ENCODE results near the gene PDE6G. TPM values are rescaled to one million over a fixed set of nuclear protein-coding genes. Genes with fewer than 3 reads are reported as not detected.
"Not testable (repeated sequence)": the region's sequence is repeated elsewhere in the genome, so short reads cannot be mapped to it uniquely, and the experiment has no call there.

Gene PDE6G
- total RNA-seq, 2 experiments from 2014 or later, result 19.8 to 24.7 TPM

GRCh38 chr17:81635973-81636504 lies 20.3 kb downstream of the PDE6G start:
- ChIA-PET POLR2A (interaction anchor here (0.6 kb wide), 1 partner anchor 21 kb away, joined by 5 read pairs; no protein-coding TSS in a partner anchor), CTCF (no interaction called here)
- H3K27me3 Mint-ChIP-seq, result no peaks in the 10 kb centered on the region
- H3K27ac Mint-ChIP-seq, result peak overlapping the region; percentile 88
- H3K4me3 Mint-ChIP-seq, result peak overlapping the region; percentile 98
- H3K9me3 Mint-ChIP-seq, result no peaks in the 10 kb centered on the region
- H3K4me1 Mint-ChIP-seq, result peaks cover 30% of the 10 kb centered on the region
- H3K36me3 Mint-ChIP-seq (ENCODE audit: low read depth), result peaks cover 6% of the 10 kb centered on the region
- no peak for DNase-seq

- Mint-ChIP-seq H3K36me3 (ENCODE audit: low read depth) (peaks cover 6% of the 10 kb centered on the region), H3K4me3 (peak overlapping the region; percentile 98), H3K4me1 (peaks cover 30% of the 10 kb centered on the region), H3K27ac (peak overlapping the region; percentile 88), H3K27me3 (no peaks in the 10 kb centered on the region), H3K9me3 (no peaks in the 10 kb centered on the region)
- CTCF ChIA-PET, result no interaction called here
- DNase-seq, result no peak
- POLR2A ChIA-PET, result no interaction called here
Observed at GRCh38 chr17:81635431-81635830, 20.9 kb downstream of the PDE6G start.

GRCh38 chr17:81631482-81631881 lies 24.9 kb downstream of the PDE6G start:
- Mint-ChIP-seq H3K27ac (peak overlapping the region; percentile 62), H3K27me3 (no peaks in the 10 kb centered on the region), H3K36me3 (ENCODE audit: low read depth) (peaks cover 29% of the 10 kb centered on the region), H3K4me1 (peaks cover 27% of the 10 kb centered on the region), H3K9me3 (no peaks in the 10 kb centered on the region), H3K4me3 (no peak overlapping the region)
- POLR2A ChIA-PET, result no interaction called here
- CTCF ChIA-PET, result interaction anchor here (0.7 to 1.9 kb wide), 4 partner anchors 11 to 640 kb away, joined by 3 to 4 read pairs (median 3); no protein-coding TSS in a partner anchor
- DNase-seq, result no peak

GRCh38 chr17:81630274-81630673 lies 26.1 kb downstream of the PDE6G start:
- DNase-seq, result no peak
- Mint-ChIP-seq H3K27me3 (no peaks in the 10 kb centered on the region), H3K4me3 (no peak overlapping the region), H3K27ac (no peak overlapping the region), H3K9me3 (peaks cover 2% of the 10 kb centered on the region), H3K36me3 (ENCODE audit: low read depth) (peaks cover 39% of the 10 kb centered on the region), H3K4me1 (peaks cover 16% of the 10 kb centered on the region)
- ChIA-PET POLR2A (no interaction called here), CTCF (interaction anchor here (0.9 to 1.9 kb wide), 3 partner anchors 10 to 391 kb away, joined by 3 to 4 read pairs (median 3); no protein-coding TSS in a partner anchor)

- H3K27ac Mint-ChIP-seq, result no peak overlapping the region
- H3K4me1 Mint-ChIP-seq, result peaks cover 2% of the 10 kb centered on the region
- H3K4me3 Mint-ChIP-seq, result no peak overlapping the region
- H3K9me3 Mint-ChIP-seq, result peaks cover 3% of the 10 kb centered on the region
- CTCF ChIA-PET, result interaction anchor here (1.0 kb wide), 1 partner anchor 42 kb away, joined by 3 read pairs; no protein-coding TSS in a partner anchor
- peaks cover 50% of the 10 kb centered on the region for H3K36me3 Mint-ChIP-seq (ENCODE audit: low read depth)
- no peak for DNase-seq
- POLR2A ChIA-PET, result no interaction called here
- H3K27me3 Mint-ChIP-seq, result no peaks in the 10 kb centered on the region
Observed at GRCh38 chr17:81621494-81622130, 34.7 kb downstream of the PDE6G start.

- H3K9me3 Mint-ChIP-seq, H3K27ac Mint-ChIP-seq, H3K27me3 Mint-ChIP-seq, POLR2A ChIA-PET, CTCF ChIA-PET, H3K4me3 Mint-ChIP-seq, DNase-seq: not testable (repeated sequence)
- Mint-ChIP-seq H3K4me1 (peaks cover 15% of the 10 kb centered on the region), H3K36me3 (ENCODE audit: low read depth) (peaks cover 35% of the 10 kb centered on the region)
Observed at GRCh38 chr17:81618307-81618706, 38.0 kb downstream of the PDE6G start.

- ChIA-PET POLR2A (no interaction called here), CTCF (no interaction called here)
- Mint-ChIP-seq H3K27me3 (no peaks in the 10 kb centered on the region), H3K27ac (no peak overlapping the region), H3K36me3 (ENCODE audit: low read depth) (peaks cover 46% of the 10 kb centered on the region), H3K4me3 (no peak overlapping the region), H3K4me1 (peaks cover 15% of the 10 kb centered on the region), H3K9me3 (no peaks in the 10 kb centered on the region)
- DNase-seq, result no peak
Observed at GRCh38 chr17:81616877-81617276, 39.5 kb downstream of the PDE6G start.

GRCh38 chr17:81615401-81615930 lies 40.9 kb downstream of the PDE6G start:
- Mint-ChIP-seq H3K9me3 (no peaks in the 10 kb centered on the region), H3K27ac (peak overlapping the region; percentile 54), H3K4me3 (no peak overlapping the region), H3K27me3 (no peaks in the 10 kb centered on the region), H3K36me3 (ENCODE audit: low read depth) (peaks cover 37% of the 10 kb centered on the region), H3K4me1 (peaks cover 13% of the 10 kb centered on the region)
- DNase-seq, result no peak
- ChIA-PET CTCF (interaction anchor here (0.7 to 1.3 kb wide), 4 partner anchors 15 to 521 kb away, joined by 3 to 5 read pairs (median 3); no protein-coding TSS in a partner anchor), POLR2A (no interaction called here)

GRCh38 chr17:81612172-81612970 lies 44.0 kb downstream of the PDE6G start:
- CTCF ChIA-PET, result no interaction called here
- DNase-seq, result no peak
- Mint-ChIP-seq H3K9me3 (no peaks in the 10 kb centered on the region), H3K27me3 (no peaks in the 10 kb centered on the region), H3K4me3 (no peak overlapping the region), H3K27ac (no peak overlapping the region), H3K36me3 (ENCODE audit: low read depth) (peaks cover 40% of the 10 kb centered on the region), H3K4me1 (peaks cover 20% of the 10 kb centered on the region)
- POLR2A ChIA-PET, result no interaction called here

GRCh38 chr17:81609541-81610311 lies 46.6 kb downstream of the PDE6G start:
- Mint-ChIP-seq H3K4me1 (peaks cover 9% of the 10 kb centered on the region), H3K9me3 (no peaks in the 10 kb centered on the region), H3K4me3 (no peak overlapping the region), H3K36me3 (ENCODE audit: low read depth) (peaks cover 35% of the 10 kb centered on the region), H3K27me3 (no peaks in the 10 kb centered on the region), H3K27ac (no peak overlapping the region)
- ChIA-PET CTCF (no interaction called here), POLR2A (no interaction called here)
- DNase-seq, result no peak

GRCh38 chr17:81608605-81609004 lies 47.7 kb downstream of the PDE6G start:
- no peak for DNase-seq
- peaks cover 40% of the 10 kb centered on the region for H3K36me3 Mint-ChIP-seq (ENCODE audit: low read depth)
- CTCF ChIA-PET, result interaction anchor here (1.0 kb wide), 1 partner anchor 20 kb away, joined by 3 read pairs; no protein-coding TSS in a partner anchor
- H3K9me3 Mint-ChIP-seq, result no peaks in the 10 kb centered on the region
- no peak overlapping the region for H3K4me3 Mint-ChIP-seq
- POLR2A ChIA-PET, result no interaction called here
- peaks cover 7% of the 10 kb centered on the region for H3K4me1 Mint-ChIP-seq
- no peaks in the 10 kb centered on the region for H3K27me3 Mint-ChIP-seq
- H3K27ac Mint-ChIP-seq, result no peak overlapping the region

- no peaks in the 10 kb centered on the region for H3K9me3 Mint-ChIP-seq
- H3K36me3 Mint-ChIP-seq (ENCODE audit: low read depth), result peaks cover 36% of the 10 kb centered on the region
- CTCF ChIA-PET, result interaction anchor here (1.0 kb wide), 2 partner anchors 12 to 20 kb away, joined by 3 to 4 read pairs; no protein-coding TSS in a partner anchor
- no peaks in the 10 kb centered on the region for H3K27me3 Mint-ChIP-seq
- POLR2A ChIA-PET, result no interaction called here
- DNase-seq, result no peak
- no peak overlapping the region for H3K27ac Mint-ChIP-seq
- H3K4me1 Mint-ChIP-seq, result peaks cover 7% of the 10 kb centered on the region
- H3K4me3 Mint-ChIP-seq, result no peak overlapping the region
Observed at GRCh38 chr17:81608082-81608481, 48.3 kb downstream of the PDE6G start.
